Testis (tissue), 2 donors: ENCODE data around the gene SERPIND1.

Source experiments
- CTCF ChIP-seq, 3 experiments: fragments of 450-650 bp in 2 of 3; fragments of 200-600 bp in 1 of 3; sonication (generic) in 1 of 3; IDR thresholded peaks; one replicate each; pipeline ENCODE4 v1.5.1; 2016 to 2019; ENCODE audit warnings: antibody characterized with exemption in 3 of 3, mild to moderate bottlenecking in 2 of 3, moderate library complexity in 1 of 3
- POLR2A ChIP-seq: fragments of 450-650 bp; IDR thresholded peaks from one replicate; pipeline ENCODE4 v1.6.1; 2017; ENCODE audit warnings: antibody characterized with exemption, mild to moderate bottlenecking, moderate library complexity

GRCh38 chr22:20785415-20785814, 11.5 kb downstream of the SERPIND1 start:
- TF ChIP-seq CTCF (IDR thresholded peaks at IDR 0.05) (no peak), POLR2A (no peak)
